ENCODE results near the gene BLTP3B. TPM values are rescaled to one million over a fixed set of nuclear protein-coding genes. Genes with fewer than 3 reads are reported as not detected.
"Not testable (repeated sequence)": the region's sequence is repeated elsewhere in the genome, so short reads cannot be mapped to it uniquely, and the experiment has no call there.

Gene BLTP3B
- total RNA-seq, 4 donors from 2014 or later = 27.5 to 41.0 (median 38.9) TPM

DNA sequence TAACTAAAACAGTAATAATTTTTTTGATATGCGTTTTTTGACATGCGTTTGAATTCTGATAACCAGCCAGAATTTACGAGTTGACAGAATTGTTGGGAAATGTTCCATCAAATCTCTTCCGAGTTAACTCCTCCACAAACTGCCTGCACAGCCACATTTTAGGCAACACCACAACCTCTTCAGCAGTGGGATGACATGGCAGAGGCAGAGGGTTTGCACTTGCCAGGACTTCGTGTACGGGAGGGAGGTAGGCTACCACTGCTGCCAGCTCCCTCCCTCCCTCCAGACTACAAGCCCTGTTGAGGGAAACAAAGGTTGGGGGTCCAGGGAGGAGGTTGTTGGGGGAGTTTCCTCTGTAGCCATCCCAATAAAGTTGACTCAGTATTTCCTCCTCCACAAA, 43.4 kb upstream of the BLTP3B start:
- H3K36me3 ChIP-seq = no peaks in the 10 kb centered on the region
- H3K4me1 ChIP-seq = no peaks in the 10 kb centered on the region
- WGBS, 2 donors = 69 to 76% methylated on average over 6 of the region's 6 CpGs
- no peaks in the 10 kb centered on the region for H3K27me3 ChIP-seq
- H3K4me3 ChIP-seq (replicated peaks in 1 of 3) = no peak overlapping the region
- intact Hi-C loops (cut with DNase I) = no loop called here
- no peak for DNase-seq
- no peak for TF ChIP-seq POLR2A (IDR thresholded peaks at IDR 0.05)
- TF ChIP-seq, protein P1, sequence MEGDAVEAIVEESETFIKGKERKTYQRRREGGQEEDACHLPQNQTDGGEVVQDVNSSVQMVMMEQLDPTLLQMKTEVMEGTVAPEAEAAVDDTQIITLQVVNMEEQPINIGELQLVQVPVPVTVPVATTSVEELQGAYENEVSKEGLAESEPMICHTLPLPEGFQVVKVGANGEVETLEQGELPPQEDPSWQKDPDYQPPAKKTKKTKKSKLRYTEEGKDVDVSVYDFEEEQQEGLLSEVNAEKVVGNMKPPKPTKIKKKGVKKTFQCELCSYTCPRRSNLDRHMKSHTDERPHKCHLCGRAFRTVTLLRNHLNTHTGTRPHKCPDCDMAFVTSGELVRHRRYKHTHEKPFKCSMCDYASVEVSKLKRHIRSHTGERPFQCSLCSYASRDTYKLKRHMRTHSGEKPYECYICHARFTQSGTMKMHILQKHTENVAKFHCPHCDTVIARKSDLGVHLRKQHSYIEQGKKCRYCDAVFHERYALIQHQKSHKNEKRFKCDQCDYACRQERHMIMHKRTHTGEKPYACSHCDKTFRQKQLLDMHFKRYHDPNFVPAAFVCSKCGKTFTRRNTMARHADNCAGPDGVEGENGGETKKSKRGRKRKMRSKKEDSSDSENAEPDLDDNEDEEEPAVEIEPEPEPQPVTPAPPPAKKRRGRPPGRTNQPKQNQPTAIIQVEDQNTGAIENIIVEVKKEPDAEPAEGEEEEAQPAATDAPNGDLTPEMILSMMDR (IDR thresholded peaks at IDR 0.05) = no peak
- H3K27ac ChIP-seq = no peak overlapping the region
- no peaks in the 10 kb centered on the region for H3K9me3 ChIP-seq

DNA sequence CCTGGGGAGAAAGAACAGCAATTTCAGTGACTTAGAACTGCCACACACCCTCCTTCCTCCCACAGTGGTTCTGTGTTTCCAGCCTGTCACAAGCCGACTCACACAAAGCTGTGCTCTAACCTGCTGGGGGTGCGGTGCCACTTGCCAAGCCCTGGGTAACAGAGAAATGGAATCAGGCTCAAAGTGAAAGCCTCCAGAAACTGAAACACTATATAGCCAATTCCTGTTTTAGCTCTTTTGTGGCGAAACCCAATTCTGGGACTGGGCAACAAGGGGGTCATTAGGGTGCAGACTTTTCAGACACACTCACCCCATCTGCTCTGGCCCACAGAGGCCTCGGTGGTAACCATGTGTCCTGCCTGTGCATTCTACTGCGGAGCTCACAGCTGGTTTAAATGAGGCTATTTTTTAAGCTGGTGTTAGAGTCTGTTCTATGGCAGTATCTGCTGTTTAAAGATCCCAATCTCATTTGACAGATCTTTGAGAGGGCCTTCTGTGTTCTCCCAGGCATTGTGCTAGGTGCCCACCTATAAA, 42.8 kb upstream of the BLTP3B start:
- no peak overlapping the region for H3K27ac ChIP-seq
- 76 to 81% methylated on average over 5 of the region's 5 CpGs for WGBS, 2 donors
- intact Hi-C loops (cut with DNase I) = no loop called here
- H3K36me3 ChIP-seq = no peaks in the 10 kb centered on the region
- H3K4me3 ChIP-seq (replicated peaks in 1 of 3) = no peak overlapping the region
- TF ChIP-seq POLR2A (IDR thresholded peaks at IDR 0.05) = no peak
- TF ChIP-seq, protein P1 (IDR thresholded peaks at IDR 0.05) = no peak
- no peaks in the 10 kb centered on the region for H3K4me1 ChIP-seq
- DNase-seq = no peak
- no peaks in the 10 kb centered on the region for H3K9me3 ChIP-seq
- H3K27me3 ChIP-seq = no peaks in the 10 kb centered on the region

- intact Hi-C loops (cut with DNase I) = no loop called here
- no peak for DNase-seq
- no peaks in the 10 kb centered on the region for H3K9me3 ChIP-seq
- no peak for TF ChIP-seq POLR2A (IDR thresholded peaks at IDR 0.05)
- TF ChIP-seq, protein P1 (IDR thresholded peaks at IDR 0.05) = no peak
- no peaks in the 10 kb centered on the region for H3K4me1 ChIP-seq
- whole genome bisulfite sequencing, 2 donors = 89 to 93% methylated on average over 8 of the region's 8 CpGs
- no peak overlapping the region for H3K4me3 ChIP-seq (replicated peaks in 1 of 3)
- H3K27ac ChIP-seq = no peak overlapping the region
- H3K36me3 ChIP-seq = no peaks in the 10 kb centered on the region
- no peaks in the 10 kb centered on the region for H3K27me3 ChIP-seq
Measured at GRCh38 chr12:100184549-100185145, 42.0 kb upstream of the BLTP3B start.

DNA sequence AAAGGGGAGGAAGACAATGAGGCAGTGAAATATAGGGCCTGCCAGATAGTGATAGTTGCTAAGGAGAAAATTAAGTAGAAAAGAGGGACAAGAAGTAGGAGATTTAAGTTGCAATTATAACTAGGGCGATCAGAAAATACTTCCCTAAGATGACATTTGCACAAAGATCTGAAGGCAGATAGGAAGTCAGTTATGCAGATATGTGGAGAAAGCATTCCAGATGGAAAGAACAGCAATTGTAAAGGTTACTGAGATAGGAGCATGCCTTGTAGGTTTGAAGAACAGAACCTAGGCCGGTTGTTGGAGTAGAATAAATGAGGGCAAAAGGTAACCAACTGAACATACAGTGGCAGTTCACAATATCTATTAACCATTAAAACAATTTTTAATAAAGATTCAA, 36.6 kb upstream of the BLTP3B start:
- no peak for TF ChIP-seq POLR2A (IDR thresholded peaks at IDR 0.05)
- TF ChIP-seq, protein P1 (IDR thresholded peaks at IDR 0.05) = no peak
- no peak for DNase-seq
- intact Hi-C loops (cut with DNase I) = no loop called here

GRCh38 chr12:100176493-100176892, 33.8 kb upstream of the BLTP3B start:
- intact Hi-C loops (cut with DNase I); H3K4me1 ChIP-seq; H3K4me3 ChIP-seq (replicated peaks in 1 of 3); H3K27ac ChIP-seq; H3K27me3 ChIP-seq; DNase-seq; H3K36me3 ChIP-seq; H3K9me3 ChIP-seq: not testable (repeated sequence)
- WGBS, 2 donors = 88 to 91% methylated on average over 8 of the region's 8 CpGs

More for the DNA sequence above, 36.6 kb upstream of the BLTP3B start:
- Histone ChIP-seq H3K27me3 (no peaks in the 10 kb centered on the region), H3K4me1 (no peaks in the 10 kb centered on the region), H3K27ac (no peak overlapping the region), H3K4me3 (replicated peaks in 1 of 3) (no peak overlapping the region), H3K36me3 (no peaks in the 10 kb centered on the region), H3K9me3 (no peaks in the 10 kb centered on the region)
- WGBS, 2 donors = 91 to 94% methylated on average over 2 of the region's 2 CpGs
